Astrocyte of the cerebellum (primary cell): ENCODE results near the gene HSPA12A.
"Not testable (repeated sequence)": the region's sequence is repeated elsewhere in the genome, so short reads cannot be mapped to it uniquely, and the experiment has no call there.

Experiments used
- DNase-seq: peaks from one replicate; pipeline ENCODE4 v3.0.0-alpha.2; 2011; ENCODE audit warnings: low read depth
- H3K4me3 ChIP-seq: 2 replicates; pipeline ENCODE4 v1.5.1; 2011; ENCODE audit warnings: mild to moderate bottlenecking, low read depth, low read length, moderate library complexity
- in situ Hi-C: cut with HindIII; loops from 2 replicates; pipeline ENCODE4 v1.10.0; 2017; ENCODE audit warnings: low sequenced_read_pairs
- TF ChIP-seq, protein P1 (sequence below): IDR thresholded peaks from 2 replicates; pipeline ENCODE4 v1.5.1; 2012; ENCODE audit warnings: low read length, low read depth, moderate library complexity, mild to moderate bottlenecking; ENCODE audit errors: missing control alignments

Gene HSPA12A

DNA sequence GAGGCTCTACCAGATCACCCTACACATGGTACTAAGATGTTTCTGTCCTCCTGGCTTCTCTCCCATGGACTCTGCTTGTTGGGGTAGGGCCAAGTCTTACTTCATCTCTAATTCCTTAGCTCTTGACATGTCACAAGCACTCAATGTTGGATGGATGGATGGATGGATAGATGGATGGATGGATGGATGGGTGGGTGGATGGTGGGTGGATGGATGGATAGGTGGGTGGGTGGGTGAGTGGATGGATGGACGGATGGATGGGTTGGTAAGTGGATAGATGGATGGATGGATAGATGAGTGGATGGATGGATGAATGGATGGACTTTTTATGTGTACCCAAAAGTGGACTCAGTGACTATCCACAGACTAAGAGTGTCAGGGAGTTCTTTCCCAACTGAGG lies 28.5 kb downstream of the HSPA12A start:
- H3K4me3 ChIP-seq = no peak overlapping the region
- DNase-seq = no peak
- in situ Hi-C loops = no loop called here
- TF ChIP-seq, protein P1, sequence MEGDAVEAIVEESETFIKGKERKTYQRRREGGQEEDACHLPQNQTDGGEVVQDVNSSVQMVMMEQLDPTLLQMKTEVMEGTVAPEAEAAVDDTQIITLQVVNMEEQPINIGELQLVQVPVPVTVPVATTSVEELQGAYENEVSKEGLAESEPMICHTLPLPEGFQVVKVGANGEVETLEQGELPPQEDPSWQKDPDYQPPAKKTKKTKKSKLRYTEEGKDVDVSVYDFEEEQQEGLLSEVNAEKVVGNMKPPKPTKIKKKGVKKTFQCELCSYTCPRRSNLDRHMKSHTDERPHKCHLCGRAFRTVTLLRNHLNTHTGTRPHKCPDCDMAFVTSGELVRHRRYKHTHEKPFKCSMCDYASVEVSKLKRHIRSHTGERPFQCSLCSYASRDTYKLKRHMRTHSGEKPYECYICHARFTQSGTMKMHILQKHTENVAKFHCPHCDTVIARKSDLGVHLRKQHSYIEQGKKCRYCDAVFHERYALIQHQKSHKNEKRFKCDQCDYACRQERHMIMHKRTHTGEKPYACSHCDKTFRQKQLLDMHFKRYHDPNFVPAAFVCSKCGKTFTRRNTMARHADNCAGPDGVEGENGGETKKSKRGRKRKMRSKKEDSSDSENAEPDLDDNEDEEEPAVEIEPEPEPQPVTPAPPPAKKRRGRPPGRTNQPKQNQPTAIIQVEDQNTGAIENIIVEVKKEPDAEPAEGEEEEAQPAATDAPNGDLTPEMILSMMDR = no peak

DNA sequence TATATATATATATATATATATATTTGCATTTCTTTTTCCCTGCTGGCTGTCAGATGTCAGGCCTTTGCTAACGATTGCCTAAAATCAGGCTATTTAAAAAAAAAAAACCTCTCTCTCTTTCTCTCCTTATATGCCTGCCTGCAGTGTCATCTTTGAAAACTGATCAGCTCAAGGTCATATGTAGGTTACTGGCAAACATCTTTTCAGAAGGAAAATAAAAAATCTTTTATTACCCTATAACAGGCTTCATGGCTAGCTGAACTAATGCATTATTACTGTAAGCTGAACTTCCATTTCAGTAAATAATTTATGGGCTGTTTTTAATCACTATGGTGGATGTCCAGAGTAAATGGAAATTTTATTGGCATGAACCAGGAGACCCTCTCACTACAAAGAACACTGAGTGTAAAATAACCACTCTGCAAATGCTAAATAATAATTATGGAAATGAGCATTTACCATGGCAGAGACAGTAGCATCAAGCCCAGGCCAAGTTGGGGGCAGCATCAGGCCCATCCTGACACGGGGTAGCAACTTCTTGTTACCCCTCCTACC lies 29.3 kb downstream of the HSPA12A start:
- TF ChIP-seq, protein P1 = no peak
- DNase-seq = no peak
- no peak overlapping the region for H3K4me3 ChIP-seq
- in situ Hi-C loops = no loop called here

DNA sequence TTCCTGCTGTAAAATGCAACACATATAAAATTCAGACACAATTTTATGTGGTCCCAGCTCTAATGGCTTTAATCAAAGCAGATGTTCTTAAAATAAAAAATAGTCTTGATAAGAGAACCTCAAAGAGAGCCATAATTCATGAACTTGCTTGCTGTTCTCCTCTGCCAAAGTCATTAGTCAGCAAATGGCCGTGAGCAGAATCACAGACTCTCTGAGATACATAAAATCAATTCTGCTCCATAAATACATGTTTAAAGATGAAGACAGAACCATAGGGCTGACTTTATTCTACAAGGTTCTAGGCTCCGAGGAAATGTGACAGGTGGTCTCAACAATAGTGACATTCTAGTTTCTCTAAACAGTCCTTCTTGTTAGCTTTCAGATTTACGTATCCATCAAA lies 29.8 kb downstream of the HSPA12A start:
- in situ Hi-C loops = no loop called here

DNA sequence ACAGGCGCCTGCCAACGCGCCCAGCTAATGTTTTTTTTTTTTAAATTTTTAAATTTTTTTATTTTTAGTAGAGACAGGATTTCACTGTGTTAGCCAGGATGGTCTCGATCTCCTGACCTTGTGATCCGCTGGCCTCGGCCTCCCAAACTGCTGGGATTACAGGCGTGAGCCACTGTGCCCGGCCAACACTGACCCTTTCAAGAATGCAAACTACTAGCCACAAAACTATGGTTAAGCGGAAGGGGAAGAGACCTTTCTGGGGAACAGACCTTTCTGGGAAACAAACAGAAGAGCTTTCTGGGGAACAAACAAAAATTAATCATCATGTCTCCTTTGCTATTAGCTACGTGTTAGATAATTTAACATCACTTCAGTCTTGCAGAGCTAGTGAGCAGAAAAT lies 30.6 kb downstream of the HSPA12A start:
- H3K4me3 ChIP-seq, in situ Hi-C loops: not testable (repeated sequence)

More for the DNA sequence above, 29.8 kb downstream of the HSPA12A start:
- no peak for DNase-seq
- H3K4me3 ChIP-seq = no peak overlapping the region
- TF ChIP-seq, protein P1 = no peak

DNA sequence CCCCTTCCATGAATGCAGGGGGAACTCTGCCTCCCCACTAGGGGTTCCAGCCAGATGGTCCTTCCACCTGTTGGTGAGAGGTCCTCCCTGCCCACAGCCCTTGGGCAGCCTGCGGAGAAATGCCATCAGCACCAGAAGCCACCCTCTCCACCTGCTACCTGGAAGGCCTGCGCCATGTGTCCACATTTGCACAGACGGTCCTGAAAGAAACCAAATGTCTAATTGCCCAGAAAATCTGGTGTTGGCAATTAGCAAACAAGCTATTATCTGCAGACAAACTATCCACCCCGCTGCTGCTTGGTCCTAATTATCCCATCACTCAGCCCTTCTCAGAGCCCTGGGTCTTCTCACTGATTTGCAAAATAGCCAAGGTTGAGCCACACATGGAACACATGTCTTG lies 32.3 kb downstream of the HSPA12A start:
- DNase-seq = no peak
- H3K4me3 ChIP-seq = no peak overlapping the region
- TF ChIP-seq, protein P1 = no peak
- in situ Hi-C loops = no loop called here

More for the DNA sequence above, 30.6 kb downstream of the HSPA12A start:
- DNase-seq = not testable (repeated sequence)

DNA sequence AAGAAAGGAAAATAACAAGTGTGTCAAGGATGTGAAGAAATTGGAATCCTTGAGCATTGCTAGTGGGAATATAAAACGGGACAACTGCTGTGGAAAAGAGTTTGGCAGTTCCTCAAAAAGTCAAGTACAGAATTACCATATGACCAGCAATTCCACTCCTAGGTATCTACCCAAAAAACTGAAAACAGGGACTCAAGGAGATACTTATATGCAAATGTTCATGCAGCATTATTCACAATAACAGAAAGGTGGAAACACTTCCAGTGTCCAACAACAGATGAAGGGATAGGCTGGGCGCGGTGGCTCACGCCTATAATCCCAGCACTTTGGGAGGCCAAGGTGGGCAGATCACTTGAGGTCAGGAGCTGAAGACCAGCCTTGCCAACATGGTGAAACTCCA lies 33.5 kb downstream of the HSPA12A start:
- in situ Hi-C loops = no loop called here
- TF ChIP-seq, protein P1 = no peak

DNA sequence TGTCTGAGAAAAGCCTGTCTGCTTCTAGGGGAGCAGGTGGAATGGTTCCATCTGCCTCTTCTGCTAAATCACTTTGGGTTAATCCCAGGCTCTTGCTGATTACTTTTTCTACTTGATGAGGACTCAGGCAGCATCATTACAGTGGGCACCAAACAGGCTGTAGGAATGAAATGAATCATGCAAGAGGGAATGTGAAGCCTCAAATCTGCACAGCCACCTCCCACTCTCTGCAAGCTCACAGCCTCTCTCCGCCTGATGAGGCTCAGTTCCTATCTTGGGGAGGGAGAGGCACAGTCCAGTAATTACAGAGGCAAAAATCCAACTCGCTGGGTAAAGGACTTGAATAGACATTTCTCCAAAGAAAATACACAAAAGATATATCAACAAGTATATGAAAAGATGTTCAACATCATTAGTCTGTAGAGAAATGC lies 34.0 kb downstream of the HSPA12A start:
- DNase-seq = no peak
- TF ChIP-seq, protein P1 = no peak
- H3K4me3 ChIP-seq = no peak overlapping the region
- in situ Hi-C loops = no loop called here

More for the DNA sequence above, 33.5 kb downstream of the HSPA12A start:
- no peak for DNase-seq
- H3K4me3 ChIP-seq = no peak overlapping the region
